ENCODE measurements around the gene FOXP1.

FOXP1 gene

DNA sequence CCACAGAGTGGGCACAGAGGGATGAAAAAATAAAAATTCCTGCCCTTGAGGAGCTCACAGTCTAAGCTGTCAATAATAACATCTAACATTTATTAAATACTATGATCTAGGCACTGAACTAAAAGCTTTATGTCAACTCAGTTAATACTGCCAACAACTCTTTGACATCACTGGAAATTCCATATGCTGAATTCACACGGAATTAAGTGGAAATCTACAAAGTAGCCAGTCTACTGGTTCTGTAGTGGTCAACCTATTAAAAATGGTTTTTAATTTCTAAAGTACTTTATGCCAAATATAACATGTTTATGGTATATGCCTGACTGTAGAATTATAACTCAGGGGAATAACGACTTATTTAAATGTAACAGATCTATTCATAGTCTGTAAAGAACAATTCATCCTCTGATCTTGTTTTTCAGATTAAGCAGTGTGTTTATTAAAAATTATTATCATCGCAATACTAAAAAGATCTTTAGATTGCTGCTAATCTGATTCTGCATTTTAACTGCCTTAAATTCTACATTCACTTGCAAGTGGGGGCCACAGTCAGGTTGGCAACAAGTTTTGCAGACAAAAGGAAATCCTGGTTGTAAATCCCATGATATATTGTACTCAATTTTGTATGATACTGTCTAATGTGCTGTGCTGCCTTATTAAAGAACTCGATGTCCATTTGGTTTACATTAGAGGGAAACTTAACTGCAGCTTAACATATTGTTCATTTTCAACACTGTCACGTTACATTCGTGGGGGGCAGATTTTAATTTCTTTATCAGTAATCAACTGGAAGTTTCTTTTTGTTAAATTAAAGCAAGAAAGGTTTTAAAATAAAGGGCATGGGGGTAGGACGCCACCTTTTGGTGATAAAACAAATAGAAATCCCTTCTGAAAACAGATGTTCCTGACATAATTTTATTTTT is 2.6 kb upstream of the FOXP1 start:
- no peak for DNase-seq

DNA sequence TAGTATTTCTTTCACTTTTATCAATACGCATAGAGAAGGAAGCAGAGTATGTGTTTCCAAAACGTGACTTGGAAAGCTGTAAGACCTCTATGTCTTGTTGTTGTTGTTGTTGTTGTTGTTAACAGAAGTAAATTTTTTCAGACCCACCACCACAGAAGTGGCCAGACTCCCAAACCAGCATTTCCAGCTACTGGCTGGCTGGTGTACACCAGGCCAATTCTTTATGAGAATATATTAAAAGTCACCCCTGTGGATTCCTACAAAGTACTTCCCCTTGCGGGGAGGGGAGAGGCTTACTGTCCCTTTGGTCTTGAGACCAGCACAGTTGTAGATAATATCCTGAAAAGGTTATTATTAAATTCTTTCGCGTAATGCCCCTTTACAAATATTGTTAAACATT is 1.6 kb upstream of the FOXP1 start:
- DNase-seq = no peak

DNA sequence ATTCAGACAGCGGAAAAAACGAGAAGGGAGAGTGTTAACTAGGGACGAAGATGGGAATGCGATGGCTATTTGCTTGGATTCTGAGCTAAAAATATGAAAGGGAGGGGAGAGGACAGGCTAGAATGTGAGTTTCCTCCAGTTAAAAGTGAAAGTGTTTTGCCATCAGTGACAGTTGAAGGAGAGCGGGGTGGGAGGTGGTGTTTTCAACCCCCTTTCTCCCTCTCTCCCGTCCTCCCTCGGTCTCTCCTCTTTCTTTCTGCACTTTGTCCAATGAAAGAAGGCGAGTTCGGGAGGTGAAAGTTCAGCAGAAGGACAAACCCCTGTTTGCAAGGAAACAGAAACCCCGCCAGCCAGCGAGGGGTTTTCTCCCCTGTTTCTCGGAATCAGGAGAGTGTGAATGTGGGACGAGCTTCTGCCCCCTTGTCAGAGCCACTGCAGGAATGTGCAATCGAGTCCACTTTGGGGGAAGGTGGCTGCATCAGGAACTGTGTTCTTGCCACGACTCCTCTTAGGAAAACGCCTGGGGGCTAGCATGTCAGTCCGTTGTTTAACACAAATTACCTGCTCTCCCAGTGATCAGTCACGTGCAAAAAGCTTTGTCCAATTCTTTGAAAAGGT is 975 bp upstream of the FOXP1 start:
- DNase-seq = peak; percentile 32 to 37

DNA sequence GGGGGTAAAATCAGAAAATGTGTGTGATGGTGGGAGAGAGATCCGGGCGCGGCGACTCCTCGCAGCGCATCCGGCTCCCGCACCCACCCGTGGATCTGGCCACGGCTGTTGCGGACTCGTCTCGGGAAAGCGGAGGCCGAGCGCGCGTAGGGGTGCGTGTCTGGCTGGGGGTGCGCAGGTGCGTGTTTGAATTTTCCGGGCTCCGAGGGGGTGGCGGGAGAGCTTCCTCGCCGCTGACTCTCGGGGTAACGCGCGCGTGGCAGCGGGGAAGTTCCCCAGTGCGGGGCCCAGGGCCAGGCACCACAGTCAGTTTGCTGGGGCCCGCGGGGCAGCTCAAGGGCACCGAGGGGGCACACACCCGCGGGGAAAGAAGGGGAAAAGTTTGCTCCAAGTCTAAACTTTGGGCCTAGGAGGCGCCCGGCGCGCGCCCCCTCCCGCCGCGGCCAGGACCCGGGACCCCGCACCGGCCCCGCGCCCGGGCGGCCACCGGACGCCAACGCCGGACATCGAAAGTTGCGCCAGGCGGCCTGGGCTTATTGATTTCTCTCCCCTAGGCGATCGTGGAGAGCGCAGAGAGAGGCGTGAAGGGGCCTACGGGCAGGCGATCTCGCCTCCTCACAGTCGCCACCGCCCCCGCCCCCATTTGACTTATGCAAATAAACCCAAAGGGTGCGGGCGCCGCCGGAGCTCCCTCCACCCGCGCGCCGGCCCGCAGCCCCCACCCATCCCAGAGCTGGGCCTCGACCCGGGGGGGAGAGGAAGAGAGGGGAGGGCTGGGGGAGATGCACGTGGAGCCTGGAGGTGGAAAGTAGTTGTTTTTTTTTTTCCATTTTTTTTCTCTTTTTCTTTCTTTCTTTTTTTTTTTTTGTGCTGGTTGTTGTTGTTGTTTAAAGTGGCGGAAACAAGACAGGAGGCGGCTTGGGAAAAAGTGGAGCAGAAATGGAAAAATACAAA is 639 bp downstream of the FOXP1 start:
- DNase-seq = peak; percentile 62 to 69

DNA sequence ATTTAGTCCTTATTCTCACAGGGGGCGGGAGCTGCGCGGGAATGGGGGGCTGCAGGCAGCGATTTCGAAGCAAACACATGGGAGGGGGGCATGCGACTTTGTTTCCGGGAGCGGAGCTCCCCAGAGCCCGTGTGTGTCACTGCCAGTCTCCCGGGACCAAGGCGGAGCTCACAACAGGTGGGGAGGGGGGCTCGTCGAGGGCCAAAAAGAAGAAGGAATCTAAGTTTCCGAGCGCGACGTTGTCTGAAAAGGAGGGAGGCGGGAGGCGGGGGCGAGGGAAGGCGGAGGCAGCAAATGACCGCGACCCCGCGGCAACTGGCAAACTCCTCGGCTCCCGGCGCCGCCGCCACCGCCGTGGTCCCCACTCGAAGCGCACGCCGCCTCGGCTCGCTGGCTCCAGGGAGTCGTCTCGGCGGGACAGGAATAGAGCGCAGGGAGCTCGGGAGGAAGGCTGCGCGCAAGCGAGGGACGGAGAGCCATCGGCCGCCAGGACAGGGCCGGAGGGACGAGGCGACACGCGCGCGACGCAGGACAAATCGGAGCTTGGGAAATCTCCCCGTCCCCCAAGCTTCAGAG is 1.4 kb downstream of the FOXP1 start:
- DNase-seq = peak; percentile 36

DNA sequence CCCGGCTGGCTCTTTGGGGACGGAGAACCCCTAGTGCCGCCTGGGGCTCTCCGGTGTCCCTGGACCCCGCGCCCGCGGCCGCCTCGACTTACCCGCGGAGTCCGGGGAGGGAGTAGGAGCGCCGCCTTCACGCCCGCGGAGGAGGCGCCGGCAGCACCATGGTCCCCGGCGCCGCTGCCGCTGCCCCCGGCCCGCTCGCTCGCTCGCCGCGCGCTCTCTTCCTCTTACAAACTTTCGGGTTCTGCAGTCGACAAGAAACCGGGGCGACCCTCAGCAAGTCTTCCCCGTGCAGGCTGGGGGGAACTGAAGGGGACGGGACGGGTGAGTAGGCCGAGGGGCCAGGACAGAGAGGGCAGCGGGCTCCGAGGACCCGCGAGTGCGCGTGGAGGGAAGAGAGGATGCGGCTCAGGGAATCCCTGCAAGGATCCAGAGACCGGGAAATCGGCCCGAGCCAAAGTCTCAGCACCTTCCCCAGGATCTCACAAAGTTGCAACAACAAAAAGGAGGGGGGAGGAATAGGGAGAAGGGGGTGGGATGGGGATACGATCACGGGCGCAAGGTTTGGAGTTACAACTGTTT is 2.0 kb downstream of the FOXP1 start:
- DNase-seq = peak; percentile 13 to 20

DNA sequence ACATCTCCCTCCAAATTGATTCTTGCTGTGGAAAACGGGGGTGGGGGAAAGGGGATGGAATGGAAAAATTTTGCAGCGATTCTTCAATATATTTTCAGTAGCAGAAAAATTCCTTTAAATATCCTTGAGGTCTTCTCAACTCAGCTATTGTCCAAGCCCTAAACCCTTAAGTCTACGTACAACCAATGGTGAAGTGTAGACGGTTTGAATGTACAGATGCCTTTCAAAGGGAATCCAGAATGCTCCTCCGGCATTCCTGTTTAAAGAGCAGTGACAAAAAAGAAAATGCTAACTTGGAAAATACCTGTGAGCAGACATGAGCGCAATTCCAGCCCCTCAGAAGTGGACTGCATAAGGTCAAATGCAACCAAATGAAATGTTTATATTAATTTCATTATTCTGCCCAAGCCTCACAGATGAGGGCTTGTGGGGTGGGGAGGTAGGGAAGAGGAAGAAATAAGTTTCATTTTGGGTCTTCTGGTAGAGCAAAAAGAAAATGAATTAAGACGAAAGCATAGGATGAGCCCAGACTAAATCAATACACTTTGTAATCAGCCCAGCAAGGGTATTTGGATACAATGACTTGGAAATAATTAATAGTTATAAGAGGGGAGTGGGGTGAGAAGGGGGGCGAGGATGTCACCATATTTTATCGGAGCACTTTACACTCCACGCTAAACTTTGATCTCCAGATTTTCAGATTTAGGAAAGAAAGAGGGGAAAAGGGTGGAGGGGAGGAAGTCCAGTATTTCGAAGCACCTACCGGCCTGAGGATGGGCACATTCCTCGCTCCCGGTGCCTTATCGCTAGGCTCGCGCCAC is 2.7 kb downstream of the FOXP1 start:
- DNase-seq = no peak

DNA sequence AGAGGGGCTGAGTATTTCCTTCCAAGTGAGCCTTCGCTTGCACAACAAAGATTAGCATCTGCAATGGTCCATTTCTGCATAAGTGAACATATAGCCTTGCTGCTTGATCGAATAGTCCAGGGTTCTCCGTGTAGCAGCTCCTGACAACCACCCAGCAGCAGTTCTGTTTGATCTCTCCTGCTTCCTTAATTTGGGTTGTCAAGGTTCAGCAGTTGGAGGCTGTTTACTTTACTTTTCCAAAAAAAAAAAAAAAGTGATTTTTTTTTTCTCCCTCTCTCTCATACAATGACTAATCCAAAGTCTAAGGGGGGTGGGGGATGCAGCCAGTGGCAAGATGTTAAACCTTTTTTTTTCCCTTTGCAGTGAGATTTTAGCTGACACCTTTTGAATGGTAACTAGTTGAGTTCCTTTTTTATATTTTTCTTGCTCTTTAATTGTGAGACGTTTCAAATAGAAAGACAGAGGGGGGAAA is 3.6 kb downstream of the FOXP1 start:
- no peak for DNase-seq

DNA sequence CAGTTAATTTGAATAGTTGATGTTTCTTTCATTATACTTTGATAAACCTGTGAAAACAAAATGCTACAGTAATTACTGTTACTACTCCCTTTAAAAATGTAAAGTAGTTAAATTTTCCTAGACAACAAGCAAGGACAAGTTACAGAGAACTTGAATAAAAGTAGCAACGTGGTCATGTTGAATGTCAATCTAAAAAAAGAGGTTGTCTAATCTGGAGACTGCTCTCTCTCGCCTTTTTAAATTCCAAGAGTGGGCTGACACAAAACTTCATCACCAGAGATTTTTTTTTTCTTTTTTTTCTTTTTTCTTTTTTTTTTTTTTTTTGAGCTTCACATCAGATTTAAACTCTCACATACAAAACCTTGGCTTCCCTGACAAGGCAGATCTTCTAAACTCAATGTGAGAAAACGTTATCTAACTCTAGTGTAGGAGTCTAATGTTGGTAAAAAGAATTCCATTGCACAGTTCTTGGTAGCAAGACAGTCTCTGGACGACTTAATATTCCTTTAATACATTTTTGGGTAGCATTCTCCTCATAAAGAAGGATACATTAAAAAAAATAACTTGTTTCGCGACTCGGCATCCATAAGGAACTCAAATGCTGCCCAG is 4.1 kb downstream of the FOXP1 start:
- DNase-seq = no peak

DNA sequence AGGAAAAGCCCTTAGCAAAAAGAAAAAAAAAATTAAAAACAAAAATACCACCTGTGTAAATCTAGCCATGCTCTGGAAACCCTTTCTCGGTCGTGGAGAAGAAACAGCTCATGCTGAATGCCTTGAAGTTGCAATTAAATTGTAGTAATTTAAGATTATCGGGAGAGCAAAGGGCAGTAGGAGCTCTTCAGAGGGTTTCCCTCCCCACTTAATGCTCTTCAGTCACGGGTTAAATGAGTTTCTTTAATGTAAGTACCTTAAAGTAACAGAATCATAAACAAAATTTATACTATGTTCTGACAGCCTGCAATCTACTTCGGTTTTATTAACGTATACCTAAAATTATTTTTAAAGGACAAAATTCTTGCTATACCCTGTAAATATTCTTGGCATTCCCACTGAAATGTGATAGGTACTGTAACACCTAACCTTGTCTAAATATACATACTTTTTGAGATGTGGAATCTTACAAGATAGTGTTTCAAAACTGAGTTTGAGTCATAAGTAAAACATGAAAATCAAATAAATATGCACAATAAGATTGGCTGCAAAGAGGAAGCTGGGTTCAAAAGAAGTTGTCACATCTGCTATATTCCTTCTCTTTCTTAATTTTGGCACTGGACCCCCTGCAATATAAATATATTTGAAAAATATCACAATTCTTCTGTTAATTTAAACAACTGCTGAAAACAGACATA is 5.3 kb downstream of the FOXP1 start:
- no peak for DNase-seq

DNA sequence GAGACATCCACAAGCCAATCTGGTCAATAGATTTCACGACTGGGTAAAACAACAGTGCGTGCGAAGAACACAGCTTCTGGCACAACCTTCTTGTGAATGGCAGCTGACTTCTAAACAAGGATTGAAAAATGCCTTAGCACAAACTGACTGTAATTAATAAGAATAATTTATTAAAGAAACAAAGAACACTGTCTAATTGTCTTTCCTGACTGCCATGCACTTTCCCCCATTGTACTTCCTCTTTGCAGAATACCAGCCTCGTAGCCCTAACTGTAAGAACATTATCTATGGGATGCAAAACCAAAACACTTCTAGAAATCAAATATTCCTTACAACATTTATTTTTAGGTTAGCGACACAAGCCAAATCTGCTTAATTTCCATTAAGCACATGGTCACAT is 6.5 kb downstream of the FOXP1 start:
- DNase-seq = no peak

DNA sequence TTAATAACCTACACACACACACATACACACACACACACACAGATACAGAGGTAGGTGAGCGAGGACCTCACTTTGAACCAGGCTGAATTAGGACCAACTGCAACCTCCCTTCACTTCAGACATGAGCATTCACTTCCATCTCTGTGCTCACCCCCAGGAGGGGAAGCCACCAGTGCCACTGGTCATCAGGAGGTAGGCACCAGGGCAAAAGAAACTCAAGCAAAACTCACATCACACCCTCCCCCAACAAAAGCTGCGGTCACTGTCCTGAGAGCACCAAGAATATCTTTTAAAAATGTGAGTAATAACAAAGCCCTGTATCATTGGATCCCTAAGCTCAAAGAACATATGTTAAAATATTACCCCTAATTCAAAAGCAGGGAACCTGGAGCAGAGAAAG is 8.1 kb downstream of the FOXP1 start:
- no peak for DNase-seq

DNA sequence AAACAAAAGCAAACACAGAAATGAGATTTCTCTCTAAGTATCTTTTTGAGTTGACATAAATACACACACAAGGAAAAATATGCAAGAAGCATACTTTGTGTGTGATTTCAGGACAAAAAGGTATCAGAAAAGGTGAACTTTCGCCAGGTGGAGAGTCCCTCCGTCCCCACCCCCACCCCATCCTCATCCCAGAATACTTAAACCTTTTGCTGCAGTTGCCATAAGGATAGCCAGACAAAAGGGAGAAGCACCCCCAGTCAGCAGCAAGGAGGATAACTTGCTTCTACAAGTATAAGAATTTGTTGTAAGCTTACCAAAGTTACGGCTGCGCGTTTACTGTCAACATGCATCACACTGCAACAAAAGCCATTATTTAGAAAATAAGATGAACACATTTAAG is 10.3 kb downstream of the FOXP1 start:
- no peak for DNase-seq

DNA sequence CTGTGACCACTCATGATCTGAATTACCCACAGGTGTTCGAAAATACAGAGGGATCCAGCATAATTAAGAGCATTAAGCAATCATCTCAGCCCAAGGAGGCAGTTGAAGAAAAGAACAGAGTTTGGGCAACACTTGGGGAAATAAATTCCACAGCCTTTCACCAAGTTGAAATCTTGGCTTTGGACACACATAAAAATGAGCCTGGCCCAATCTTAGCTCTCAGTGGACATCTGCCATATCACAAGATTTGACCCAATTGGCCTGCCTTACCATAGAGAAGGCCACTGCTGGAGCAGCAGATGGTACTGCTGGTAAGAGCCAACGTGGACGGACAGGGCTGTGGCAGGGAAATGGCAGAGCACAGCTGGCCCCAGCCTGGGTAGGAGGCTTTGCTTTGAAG is 13.0 kb downstream of the FOXP1 start:
- DNase-seq = no peak

DNA sequence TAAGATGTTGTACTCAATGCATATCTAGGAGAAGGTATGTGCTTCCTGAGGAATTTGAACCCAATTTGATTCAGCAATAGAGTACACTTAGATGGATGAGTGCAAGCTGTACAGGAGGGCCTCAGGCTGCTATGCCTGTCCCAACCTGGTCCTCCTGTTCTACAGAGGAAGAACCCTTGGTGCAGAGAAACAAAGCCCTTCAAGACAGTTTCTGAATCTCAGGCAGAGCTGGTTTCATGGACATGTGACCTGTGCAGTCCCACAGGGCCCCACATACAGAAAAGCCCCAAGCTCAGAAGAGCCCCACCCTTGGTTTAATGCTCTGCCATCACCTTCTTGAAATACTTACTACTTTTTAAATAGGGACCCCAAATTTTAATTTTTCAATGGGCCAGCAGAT is 15.3 kb downstream of the FOXP1 start:
- DNase-seq = no peak

DNA sequence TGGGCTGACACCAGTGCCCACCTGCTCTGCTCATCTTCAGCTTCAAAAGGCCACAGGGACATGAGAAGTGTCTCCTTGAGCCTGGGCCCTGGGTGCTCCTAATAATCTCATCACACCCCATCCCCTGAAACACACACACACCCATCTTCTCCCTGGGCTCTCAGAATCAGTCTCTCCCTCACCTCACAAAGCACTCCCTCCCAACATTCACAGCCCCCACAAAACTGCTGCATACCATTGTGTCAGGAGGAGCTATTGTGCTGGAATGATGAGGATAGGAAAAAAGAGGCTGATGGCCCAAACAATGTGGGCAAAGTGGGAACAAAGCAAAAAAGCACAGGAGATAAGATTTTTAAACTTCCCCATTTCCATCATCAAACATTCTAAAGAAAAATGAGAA is 16.8 kb downstream of the FOXP1 start:
- no peak for DNase-seq

DNA sequence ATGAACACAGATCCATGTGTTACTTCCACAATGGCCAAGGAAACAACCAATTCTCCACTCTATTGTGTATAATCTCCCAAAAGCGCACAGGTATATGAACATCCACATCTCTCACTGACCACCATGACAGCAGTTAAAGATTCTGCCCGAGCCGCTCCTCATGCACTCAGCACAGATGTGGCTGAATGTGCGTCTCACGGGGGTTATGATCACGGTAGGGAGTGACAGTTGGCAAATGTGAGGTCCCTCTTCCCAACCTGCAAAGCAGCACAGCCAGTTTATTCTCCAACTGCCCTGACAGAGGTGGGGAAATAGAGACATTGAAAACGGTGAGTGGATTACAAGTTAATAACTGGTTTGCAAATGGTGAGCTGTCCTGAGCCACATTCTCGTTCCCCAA is 17.6 kb downstream of the FOXP1 start:
- DNase-seq = no peak

DNA sequence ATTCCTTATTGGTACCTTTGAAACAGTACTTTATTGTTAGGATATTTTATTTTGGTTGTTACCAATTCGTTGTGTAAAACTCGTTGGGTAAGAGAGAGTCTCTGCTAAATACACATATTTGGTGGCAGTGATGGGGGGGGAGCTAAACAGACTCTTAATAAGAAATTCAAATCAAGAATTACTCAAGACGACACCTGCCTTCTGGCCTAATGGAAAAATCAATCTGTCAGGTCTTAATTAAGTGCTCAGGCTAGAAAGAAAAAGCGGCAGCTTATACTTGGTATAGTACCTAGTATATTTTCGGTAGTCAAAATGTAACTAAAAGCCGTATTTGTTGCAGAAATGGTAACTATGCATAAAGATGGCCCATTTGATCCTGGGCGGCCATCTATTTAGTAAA is 18.2 kb downstream of the FOXP1 start:
- no peak for DNase-seq

DNA sequence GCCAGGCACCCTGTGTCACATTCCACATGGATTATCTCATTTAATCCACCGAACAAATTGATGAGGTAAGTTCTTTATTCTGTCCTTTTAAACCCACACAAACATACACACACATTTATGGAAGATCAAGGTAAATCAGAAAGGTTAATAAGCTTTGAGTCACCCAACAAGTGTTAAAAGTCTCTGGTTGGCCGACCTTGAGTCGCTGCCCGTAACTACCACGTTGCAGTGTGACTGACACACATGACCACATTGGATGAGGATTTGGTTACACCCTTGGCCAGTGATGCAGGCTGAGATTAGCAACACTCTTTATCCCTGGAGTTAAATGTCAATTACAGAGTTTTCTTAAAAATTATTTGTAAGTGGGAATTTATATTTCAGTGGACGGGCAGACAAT is 19.2 kb downstream of the FOXP1 start:
- no peak for DNase-seq

DNA sequence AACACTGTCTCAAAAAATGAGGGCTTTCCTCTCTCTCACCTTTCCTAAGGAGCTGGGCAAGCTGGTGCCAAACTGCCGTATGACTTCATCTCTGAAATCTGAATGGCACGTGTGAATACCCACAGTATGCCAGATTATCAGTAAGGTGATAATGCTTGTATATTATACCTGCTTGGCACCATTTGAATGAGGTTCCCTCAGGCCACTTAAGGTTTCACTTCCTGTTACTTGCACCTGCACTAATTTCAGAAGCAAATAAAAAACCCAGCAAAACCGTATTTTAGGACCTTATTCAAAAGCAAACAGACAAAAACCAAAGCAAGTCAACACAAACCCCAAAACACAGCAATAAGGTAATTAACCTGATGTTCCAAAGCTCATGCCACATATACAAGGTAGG is 19.7 kb downstream of the FOXP1 start:
- no peak for DNase-seq

DNA sequence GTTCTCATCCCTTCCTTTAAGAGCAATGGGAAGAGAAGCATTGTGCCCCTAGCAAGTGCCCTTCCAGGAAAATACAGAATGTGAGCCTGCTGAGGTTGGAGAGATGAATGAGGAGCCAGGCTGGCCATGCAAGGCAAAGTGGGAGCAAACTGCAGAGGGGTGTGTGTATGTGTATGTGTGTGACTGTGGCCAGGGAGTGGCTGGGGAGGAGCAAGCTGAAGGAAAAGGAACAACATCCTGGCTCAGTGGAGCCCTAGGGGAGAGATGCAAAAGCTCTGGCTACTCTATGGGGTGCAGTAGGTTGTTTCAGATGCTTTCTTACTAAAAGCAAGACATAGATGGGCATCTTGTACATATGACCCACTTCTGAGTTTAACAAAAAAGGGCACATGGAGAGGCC is 20.6 kb downstream of the FOXP1 start:
- DNase-seq = no peak

Data from activated CD4-positive, alpha-beta T cell treated with anti-CD3 and anti-CD28 coated beads, Interleukin-2, amount 50 U/mL, for 4 hours (primary cell).